OCI-LY3 (cell line): Measurements from ENCODE around the gene NPHS1.

ENCODE experiments used
- EZH2phosphoT487 ChIP-seq: fragments of 200-600 bp; shearing (Covaris generic); IDR thresholded peaks from 2 replicates; pipeline ENCODE4 v1.6.1; 2018; ENCODE audit warnings: antibody characterized with exemption, mixed run types, low read depth
- TF ChIP-seq, protein P1 (sequence below): fragments of 200-600, 300-600 bp; sonication (generic); IDR thresholded peaks from 2 replicates; pipeline ENCODE4 v1.5.1; 2014; ENCODE audit warnings: antibody characterized with exemption, low read length, low read depth

DNA sequence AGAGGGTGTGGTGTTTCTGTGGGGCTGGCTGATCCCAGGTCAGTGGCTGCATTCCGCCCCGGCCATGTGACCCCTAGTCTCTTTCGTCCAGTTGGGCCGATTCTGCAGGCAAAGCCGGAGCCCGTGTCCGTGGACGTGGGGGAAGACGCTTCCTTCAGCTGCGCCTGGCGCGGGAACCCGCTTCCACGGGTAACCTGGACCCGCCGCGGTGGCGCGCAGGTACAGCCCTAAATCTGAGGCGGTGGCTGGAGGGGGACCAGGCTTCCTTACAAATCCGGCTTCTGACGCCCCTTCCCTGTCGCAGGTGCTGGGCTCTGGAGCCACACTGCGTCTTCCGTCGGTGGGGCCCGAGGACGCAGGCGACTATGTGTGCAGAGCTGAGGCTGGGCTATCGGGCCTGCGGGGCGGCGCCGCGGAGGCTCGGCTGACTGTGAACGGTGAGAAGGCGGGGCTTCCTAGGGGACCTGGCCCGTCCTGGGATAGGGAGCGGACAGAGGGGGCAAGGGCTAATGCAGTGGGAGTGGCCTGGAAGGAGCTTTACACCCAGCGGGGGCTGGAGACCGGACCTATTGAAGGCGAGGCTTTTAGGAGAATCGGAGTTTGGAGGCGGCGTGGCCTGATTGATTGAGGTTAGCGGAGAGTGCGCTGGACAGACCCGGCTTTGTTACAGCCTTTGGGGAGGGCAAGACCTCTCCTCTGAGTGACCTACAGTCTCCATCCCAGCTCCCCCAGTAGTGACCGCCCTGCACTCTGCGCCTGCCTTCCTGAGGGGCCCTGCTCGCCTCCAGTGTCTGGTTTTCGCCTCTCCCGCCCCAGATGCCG is 8.7 kb upstream of the NPHS1 start:
- TF ChIP-seq EZH2phosphoT487 = no peak
- TF ChIP-seq, protein P1, sequence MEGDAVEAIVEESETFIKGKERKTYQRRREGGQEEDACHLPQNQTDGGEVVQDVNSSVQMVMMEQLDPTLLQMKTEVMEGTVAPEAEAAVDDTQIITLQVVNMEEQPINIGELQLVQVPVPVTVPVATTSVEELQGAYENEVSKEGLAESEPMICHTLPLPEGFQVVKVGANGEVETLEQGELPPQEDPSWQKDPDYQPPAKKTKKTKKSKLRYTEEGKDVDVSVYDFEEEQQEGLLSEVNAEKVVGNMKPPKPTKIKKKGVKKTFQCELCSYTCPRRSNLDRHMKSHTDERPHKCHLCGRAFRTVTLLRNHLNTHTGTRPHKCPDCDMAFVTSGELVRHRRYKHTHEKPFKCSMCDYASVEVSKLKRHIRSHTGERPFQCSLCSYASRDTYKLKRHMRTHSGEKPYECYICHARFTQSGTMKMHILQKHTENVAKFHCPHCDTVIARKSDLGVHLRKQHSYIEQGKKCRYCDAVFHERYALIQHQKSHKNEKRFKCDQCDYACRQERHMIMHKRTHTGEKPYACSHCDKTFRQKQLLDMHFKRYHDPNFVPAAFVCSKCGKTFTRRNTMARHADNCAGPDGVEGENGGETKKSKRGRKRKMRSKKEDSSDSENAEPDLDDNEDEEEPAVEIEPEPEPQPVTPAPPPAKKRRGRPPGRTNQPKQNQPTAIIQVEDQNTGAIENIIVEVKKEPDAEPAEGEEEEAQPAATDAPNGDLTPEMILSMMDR = no peak
